NCI-H146 (cell line): ENCODE measurements around the gene CYP4B1.
"Not testable (repeated sequence)": the region's sequence is repeated elsewhere in the genome, so short reads cannot be mapped to it uniquely, and the experiment has no call there.

Experiments used
- DNase-seq: peaks from one replicate; lab custom pipeline; 2025; lab: John Stamatoyannopoulos, UW

CYP4B1 gene

DNA sequence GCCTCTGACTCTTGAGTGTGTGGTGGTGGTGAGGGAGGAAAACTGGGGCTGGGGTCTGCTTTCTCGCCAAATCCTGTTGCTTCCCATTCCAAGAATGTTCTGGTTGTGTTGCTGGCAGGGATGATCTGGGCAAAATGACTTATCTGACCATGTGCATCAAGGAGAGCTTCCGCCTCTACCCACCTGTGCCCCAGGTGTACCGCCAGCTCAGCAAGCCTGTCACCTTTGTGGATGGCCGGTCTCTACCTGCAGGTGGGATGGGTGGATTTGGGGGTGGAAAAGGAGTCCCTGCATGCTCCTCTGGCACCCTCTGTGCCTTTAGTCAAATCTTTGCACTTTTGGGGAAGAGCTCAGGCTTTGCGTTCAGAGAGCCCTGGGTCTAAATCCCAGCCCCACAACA, 18.1 kb downstream of the CYP4B1 start:
- DNase-seq, result no peak

DNA sequence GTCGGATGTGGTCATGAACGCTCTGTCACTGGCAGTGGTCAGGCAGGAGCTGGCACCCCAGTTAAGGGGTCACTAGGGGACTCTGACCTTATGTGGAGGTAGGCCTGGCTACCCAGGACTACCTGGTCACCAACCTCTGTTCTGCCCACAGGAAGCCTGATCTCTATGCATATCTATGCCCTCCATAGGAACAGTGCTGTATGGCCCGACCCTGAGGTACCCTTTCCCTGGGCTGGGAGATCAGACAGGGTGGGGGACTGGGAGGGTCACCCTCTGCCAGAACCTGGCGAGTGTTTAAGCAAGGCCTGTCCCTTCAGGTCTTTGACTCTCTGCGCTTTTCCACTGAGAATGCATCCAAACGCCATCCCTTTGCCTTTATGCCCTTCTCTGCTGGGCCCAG, 19.0 kb downstream of the CYP4B1 start:
- DNase-seq, result no peak

DNA sequence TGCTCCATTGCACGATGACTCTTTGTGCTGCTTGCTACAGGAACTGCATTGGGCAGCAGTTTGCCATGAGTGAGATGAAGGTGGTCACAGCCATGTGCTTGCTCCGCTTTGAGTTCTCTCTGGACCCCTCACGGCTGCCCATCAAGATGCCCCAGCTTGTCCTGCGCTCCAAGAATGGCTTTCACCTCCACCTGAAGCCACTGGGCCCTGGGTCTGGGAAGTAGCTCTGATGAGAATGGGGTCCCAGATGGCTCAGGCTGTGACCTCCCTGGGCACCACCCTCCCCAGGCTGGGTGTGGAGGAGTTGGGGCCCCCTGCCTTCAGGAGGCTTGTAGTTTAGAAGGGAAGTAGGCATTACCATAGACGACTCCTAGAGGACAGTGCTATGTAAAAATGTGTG, 19.7 kb downstream of the CYP4B1 start:
- DNase-seq, result no peak

DNA sequence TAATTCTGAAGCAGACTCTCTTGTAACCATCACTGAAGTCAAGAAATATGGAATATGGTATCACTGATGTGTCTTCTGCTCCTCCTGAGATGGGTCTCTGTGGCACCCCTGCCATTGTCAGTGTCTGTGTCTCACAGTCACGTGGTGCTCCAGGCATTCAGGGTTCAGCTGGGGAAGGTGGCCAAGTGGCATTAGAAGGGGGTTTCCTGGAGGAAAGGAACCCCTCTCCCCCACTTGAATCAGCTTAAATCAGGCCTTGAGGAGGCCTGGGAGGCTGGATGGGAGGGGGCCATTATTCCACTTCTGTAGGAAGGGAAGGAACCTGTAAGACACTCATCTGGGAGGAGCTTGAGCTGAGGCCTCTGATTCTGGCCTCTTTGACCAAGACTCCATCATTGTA, 20.5 kb downstream of the CYP4B1 start:
- DNase-seq, result no peak

DNA sequence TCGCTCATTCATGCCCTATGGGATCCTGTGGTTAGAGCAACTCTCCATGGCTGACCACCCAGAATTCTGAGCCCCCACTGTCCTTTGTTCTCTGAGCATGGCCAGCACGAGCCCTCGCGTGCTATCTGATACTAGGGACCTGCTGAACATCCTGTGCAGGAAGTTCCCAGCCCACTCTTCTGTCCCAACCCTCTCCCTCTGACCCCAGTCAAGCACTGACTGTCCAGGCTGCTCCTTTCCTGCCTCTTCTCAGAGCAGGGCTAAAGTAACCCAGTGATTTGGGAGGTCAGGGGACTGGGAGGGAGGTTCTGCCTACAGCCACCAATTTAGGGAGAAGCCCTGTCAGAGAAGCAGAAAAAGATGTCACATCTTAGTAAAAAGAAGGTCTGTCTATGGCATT, 21.2 kb downstream of the CYP4B1 start:
- DNase-seq, result no peak

DNA sequence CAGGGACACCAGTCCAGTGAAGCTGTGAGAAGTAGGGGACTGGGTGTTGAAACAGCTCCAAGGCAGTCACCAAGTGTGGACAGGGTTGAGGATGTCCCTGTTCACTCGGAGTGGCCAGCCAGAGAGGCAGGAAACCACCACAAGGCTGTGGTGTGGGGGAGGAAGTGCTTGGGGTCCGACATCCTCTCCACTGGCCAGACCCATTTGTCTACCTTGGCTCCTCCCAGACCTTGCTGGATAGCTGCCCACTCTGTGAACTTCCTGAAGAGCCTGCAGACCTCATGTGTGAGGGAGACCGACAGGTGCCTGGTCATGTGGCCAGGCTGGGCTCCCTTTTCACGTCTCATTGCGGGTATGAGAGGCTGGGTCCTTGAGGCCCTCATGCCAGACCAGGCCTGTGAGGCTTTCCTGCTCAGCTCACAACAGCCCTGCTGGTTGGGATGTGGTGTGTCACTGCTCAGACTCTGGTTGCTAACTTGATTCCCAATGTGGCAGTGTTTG, 21.8 kb downstream of the CYP4B1 start:
- DNase-seq, result no peak

DNA sequence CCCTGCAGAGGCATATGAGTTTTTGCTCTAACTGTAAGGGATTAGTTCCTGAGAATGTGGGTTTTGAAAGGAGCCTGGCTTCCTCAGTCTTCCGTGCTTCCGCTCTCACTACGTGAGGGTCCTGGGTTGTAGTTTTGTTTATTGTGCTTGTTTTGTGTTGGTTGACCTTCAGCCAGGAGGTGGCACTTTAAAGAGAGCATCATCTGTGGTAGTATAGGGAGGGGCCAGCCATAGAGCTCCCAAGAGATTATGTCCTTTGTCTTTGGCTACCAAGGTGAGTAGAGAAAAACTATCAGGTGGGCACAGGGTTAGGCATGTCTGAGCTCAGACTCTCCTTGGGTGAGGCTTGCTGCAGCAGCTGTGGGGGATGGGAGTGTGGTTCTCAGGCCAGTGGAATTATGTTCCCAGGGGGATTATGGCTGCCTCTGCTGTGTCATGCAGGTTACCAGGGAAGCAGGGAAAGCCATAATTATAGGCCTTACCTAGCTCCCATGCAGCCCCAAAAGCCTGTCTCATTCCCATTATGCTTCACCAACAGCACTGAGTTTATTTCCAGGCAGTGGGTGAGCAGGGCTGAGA, 23.5 kb downstream of the CYP4B1 start:
- DNase-seq, result no peak

DNA sequence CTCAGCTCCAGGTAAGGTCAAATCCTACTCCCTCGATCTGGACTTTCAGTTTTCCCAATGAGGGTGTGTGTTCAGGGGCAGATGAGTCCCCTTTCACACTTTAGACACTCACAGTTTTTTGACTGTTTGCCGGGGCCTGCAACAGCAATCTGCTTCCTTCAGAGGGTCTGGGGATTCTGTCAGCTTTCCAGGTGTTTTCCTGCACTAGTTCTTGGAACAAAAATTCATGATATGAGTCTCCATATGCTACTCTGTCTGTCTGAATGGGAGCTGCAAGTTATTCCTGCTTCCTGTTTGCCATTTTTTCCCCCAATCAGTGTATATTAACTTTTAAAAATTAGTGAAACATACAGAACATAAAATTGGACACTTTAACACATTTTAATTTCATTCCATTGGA, 24.3 kb downstream of the CYP4B1 start:
- DNase-seq, result no peak

DNA sequence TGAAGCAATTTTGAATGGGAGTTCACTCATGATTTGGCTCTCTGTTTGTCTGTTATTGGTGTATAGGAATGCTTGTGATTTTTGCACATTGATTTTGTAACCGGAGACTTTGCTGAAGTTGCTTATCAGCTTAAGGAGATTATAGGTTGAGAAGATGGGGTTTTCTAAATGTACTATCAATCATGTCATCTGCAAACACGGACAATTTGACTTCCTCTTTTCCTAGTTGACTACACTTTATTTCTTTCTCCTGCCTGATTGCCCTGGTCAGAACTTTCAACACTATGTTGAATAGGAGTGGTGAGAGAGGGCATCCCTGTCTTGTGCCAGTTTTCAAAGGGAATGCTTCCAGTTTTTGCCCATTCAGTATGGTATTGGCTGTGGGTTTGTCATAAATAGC, 28.0 kb downstream of the CYP4B1 start:
- DNase-seq, result not testable (repeated sequence)

DNA sequence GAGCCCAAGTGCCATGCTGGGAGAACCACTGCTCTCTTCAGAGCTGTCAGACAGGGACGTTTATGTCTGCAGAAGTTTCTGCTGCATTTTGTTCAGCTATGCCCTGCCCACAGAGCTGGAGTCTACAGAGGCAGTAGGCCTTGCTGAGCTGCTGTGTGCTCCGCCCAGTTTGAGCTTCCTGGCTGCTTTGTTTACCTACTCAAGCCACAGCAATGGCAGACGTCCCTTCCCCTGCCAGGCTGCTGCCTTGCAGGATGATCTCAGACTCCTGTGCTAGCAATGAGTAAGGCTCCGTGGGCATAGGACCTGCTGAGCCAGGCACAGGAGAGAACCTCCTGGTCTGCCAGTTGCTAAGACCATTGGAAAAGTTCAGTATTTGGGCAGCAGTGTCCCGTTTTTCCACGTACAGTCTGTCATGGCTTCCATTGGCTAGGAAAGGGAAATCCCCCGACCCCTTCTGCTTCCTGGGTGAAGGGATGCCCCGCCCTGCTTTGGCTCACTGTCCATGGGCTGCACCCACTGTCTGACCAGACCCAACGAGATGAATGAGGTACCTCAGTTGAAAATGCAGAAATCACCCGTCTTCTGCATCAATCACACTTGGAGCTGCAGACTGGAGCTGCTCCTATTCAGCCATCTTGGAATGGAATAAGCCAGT, 31.9 kb downstream of the CYP4B1 start:
- no peak for DNase-seq

DNA sequence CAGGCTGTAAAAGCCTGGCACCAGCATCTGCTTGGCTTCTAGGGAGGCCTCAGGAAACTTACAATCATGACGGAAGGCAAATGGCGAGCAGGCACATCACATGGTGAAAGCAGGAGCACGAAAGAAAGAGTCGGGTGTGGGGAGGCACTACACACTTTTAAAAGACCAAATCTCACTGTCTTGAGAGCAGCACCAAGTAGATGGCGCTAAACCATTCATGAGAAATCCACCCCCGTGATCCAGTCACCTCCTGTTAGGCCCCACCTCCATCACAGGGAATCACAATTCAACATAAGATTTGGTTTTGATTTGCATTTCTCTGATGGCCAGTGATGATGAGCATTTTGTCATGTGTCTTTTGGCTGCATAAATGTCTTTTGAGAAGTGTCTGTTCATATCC, 36.6 kb downstream of the CYP4B1 start:
- not testable (repeated sequence) for DNase-seq

DNA sequence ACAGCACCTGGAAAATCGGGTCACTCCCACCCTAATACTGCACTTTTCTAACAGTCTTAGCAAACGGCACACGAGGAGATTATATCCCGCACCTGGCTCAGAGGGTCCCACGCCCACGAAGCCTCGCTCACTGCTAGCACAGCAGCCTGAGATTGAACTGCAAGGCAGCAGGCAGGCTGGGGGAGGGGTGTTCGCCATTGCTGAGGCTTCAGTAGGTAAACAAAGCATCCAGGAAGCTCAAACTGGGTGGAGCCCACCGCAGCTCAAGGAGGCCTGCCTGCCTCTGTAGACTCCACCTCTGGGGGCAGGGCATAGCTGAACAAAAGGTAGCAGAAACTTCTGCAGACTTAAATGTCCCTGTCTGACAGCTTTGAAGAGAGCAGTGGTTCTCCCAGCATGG, 47.5 kb downstream of the CYP4B1 start:
- not testable (repeated sequence) for DNase-seq

DNA sequence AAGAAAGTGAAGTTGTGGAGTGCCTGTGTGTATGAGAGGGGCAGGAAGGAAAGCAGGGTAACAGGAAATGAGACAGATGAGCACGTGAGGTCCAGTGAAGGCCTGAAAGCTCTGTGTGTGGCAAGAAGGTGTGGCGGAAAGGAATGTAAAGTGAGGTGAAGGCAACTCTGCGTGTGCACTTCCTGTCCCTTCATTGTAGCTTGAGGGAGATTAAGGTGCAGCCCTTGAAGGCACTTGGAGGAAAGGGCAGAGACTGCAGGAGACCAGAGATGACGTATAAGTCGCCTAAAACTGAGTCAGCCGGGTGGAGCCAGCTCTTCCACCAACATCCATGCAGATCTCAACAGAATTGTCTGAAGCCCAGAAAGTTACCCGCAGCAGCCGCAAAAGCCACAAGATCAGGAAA, 58.8 kb downstream of the CYP4B1 start:
- not testable (repeated sequence) for DNase-seq

DNA sequence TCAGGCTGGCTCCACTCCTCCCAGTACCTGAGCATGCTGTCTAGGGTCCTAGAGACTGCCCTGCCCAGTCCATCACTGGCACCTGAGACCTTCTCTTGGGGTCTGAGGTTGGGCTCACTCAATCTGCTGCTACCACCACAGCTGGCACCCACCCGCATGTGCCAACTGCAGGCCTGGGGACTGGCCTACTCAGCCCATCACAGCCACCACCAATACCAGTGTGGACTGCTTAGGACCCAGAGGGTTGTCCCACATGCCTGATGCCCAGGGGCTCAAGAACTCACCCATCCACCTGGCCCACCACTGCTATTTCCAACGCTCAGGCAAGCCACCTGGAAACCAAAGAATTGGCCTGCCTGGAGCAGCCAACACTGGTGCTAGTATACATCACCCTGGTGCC, 63.5 kb downstream of the CYP4B1 start:
- no peak for DNase-seq
